LNCaP clone FGC (cell line): Measurements from ENCODE around the gene PACSIN1.

Experiments used
- DNase-seq: peaks from one replicate; pipeline ENCODE4 v3.0.0-alpha.2; 2011; ENCODE audit warnings: low read depth
- H3K4me3 ChIP-seq: 2 replicates; pipeline ENCODE4 v1.5.1; 2011; ENCODE audit warnings: mild to moderate bottlenecking, low read depth, low read length, control low read depth
- CTCF ChIP-seq: IDR thresholded peaks from 2 replicates; pipeline ENCODE4 v1.5.1; 2012; ENCODE audit warnings: mild to moderate bottlenecking; ENCODE audit not compliant: control insufficient read depth, insufficient read depth; ENCODE audit errors: extremely low read depth

PACSIN1 gene

GRCh38 chr6:34573567-34574183 is 107.8 kb downstream of the PACSIN1 start:
- no peak for DNase-seq

GRCh38 chr6:34574647-34575293 is 108.9 kb downstream of the PACSIN1 start:
- no peak for DNase-seq
- TF ChIP-seq CTCF, result no peak

More at GRCh38 chr6:34573567-34574183, 107.8 kb downstream of the PACSIN1 start:
- no peak for TF ChIP-seq CTCF
- no peak overlapping the region for H3K4me3 ChIP-seq

GRCh38 chr6:34575326-34575725 is 109.5 kb downstream of the PACSIN1 start:
- TF ChIP-seq CTCF, result no peak
- no peak for DNase-seq
- no peak overlapping the region for H3K4me3 ChIP-seq

More at GRCh38 chr6:34574647-34575293, 108.9 kb downstream of the PACSIN1 start:
- no peak overlapping the region for H3K4me3 ChIP-seq

- TF ChIP-seq CTCF, result no peak
- no peak for DNase-seq
- no peak overlapping the region for H3K4me3 ChIP-seq
These were observed 110.5 kb downstream of the PACSIN1 start for GRCh38 chr6:34576286-34576955.

- no peak for TF ChIP-seq CTCF
- no peak overlapping the region for H3K4me3 ChIP-seq
- no peak for DNase-seq
These were observed 112.8 kb downstream of the PACSIN1 start for GRCh38 chr6:34578445-34579262.

GRCh38 chr6:34580707-34581560 is 115.1 kb downstream of the PACSIN1 start:
- H3K4me3 ChIP-seq, result no peak overlapping the region
- TF ChIP-seq CTCF, result no peak
- DNase-seq, result no peak
